Astrocyte (in vitro differentiated cells and primary cell): ENCODE data around the gene MBP.

ENCODE experiments used
- EZH2 ChIP-seq: IDR thresholded peaks from 2 replicates; pipeline ENCODE4 v1.6.1; 2012; ENCODE audit warnings: mild to moderate bottlenecking, low read length, inconsistent platforms; ENCODE audit not compliant: insufficient read depth
- TF ChIP-seq, protein P1 (sequence below): IDR thresholded peaks from 2 replicates; pipeline ENCODE4 v1.5.1; 2011; ENCODE audit warnings: low read depth, mild to moderate bottlenecking, inconsistent platforms, low read length, moderate library complexity; ENCODE audit not compliant: insufficient read depth

DNA sequence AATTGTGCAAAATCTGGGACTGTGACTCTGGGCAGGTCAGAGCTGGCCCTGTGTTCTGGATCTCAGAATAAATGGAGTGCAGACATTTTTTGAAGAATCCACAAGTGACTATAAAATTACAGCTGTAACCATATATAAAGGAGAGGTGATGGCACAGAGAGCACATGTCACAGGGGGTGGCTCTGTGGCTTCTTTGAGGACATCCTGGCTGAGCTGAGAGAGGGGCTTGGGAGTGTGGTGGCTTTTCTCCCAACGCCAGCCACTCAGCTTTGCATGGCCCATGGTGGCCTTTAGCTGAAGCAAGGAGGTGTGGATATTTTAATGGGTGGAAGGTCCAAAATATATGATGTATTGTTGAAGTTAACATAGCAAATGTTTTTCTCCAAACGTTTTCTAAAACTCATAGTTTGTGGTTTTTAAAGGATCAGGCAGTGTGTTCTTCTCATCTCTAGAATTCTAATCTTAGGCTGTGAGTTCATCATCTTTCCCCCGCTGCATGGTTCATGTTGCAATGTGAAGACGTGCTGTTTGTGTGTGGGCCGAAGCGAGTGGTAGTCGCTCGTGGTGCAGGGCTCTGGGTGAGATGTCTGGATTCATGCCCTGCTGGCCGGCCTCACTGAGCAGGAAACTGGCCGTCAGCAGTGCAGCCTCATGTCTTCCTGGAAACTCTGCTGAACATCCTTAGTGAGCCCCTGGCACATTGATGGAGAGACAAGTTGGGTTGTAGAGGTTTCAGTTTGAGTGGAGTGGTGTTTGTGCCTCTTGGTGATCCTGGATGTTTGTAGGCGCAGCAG, 200.4 kb downstream of the MBP start:
- TF ChIP-seq, protein P1, sequence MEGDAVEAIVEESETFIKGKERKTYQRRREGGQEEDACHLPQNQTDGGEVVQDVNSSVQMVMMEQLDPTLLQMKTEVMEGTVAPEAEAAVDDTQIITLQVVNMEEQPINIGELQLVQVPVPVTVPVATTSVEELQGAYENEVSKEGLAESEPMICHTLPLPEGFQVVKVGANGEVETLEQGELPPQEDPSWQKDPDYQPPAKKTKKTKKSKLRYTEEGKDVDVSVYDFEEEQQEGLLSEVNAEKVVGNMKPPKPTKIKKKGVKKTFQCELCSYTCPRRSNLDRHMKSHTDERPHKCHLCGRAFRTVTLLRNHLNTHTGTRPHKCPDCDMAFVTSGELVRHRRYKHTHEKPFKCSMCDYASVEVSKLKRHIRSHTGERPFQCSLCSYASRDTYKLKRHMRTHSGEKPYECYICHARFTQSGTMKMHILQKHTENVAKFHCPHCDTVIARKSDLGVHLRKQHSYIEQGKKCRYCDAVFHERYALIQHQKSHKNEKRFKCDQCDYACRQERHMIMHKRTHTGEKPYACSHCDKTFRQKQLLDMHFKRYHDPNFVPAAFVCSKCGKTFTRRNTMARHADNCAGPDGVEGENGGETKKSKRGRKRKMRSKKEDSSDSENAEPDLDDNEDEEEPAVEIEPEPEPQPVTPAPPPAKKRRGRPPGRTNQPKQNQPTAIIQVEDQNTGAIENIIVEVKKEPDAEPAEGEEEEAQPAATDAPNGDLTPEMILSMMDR, result no peak
- no peak for TF ChIP-seq EZH2
